ENCODE measurements around the gene TMEM255B.
"Not testable (repeated sequence)": the region's sequence is repeated elsewhere in the genome, so short reads cannot be mapped to it uniquely, and the experiment has no call there.

The TMEM255B gene

GRCh38 chr13:113758651-113759524, at the start of gene TMEM255B:
TSS of gene TMEM255B (plus strand) at chr13:113759226. CDS start at chr13:113759270, 44 bp downstream.
- no peak for DNase-seq (ENCODE audit: low spot score)

GRCh38 chr13:113722921-113723320, 36.1 kb upstream of the TMEM255B start:
- DNase-seq (ENCODE audit: low spot score) = no peak

GRCh38 chr13:113723410-113724015, 35.5 kb upstream of the TMEM255B start:
- DNase-seq (ENCODE audit: low spot score) = no peak

- no peak for DNase-seq (ENCODE audit: low spot score)
Measured at GRCh38 chr13:113724016-113724758, 34.8 kb upstream of the TMEM255B start.

GRCh38 chr13:113724780-113725315, 34.2 kb upstream of the TMEM255B start:
- no peak for DNase-seq (ENCODE audit: low spot score)

- DNase-seq (ENCODE audit: low spot score) = not testable (repeated sequence)
Measured at GRCh38 chr13:113725329-113726105, 33.5 kb upstream of the TMEM255B start.

GRCh38 chr13:113726106-113726821, 32.8 kb upstream of the TMEM255B start:
- DNase-seq (ENCODE audit: low spot score) = not testable (repeated sequence)

GRCh38 chr13:113726961-113727411, 32.0 kb upstream of the TMEM255B start:
- no peak for DNase-seq (ENCODE audit: low spot score)

GRCh38 chr13:113728571-113729054, 30.4 kb upstream of the TMEM255B start:
- DNase-seq (ENCODE audit: low spot score) = no peak

GRCh38 chr13:113729187-113730019, 29.6 kb upstream of the TMEM255B start:
- no peak for DNase-seq (ENCODE audit: low spot score)

GRCh38 chr13:113730258-113730691, 28.8 kb upstream of the TMEM255B start:
- no peak for DNase-seq (ENCODE audit: low spot score)

GRCh38 chr13:113730831-113731191, 28.2 kb upstream of the TMEM255B start:
- DNase-seq (ENCODE audit: low spot score) = no peak

- no peak for DNase-seq (ENCODE audit: low spot score)
Measured at GRCh38 chr13:113731192-113732175, 27.5 kb upstream of the TMEM255B start.

- DNase-seq (ENCODE audit: low spot score) = no peak
Measured at GRCh38 chr13:113732176-113732960, 26.7 kb upstream of the TMEM255B start.

GRCh38 chr13:113732961-113733950, 25.8 kb upstream of the TMEM255B start:
- DNase-seq (ENCODE audit: low spot score) = no peak

GRCh38 chr13:113734099-113734825, 24.8 kb upstream of the TMEM255B start:
- no peak for DNase-seq (ENCODE audit: low spot score)
